ENCODE results near the gene APBB3. TPM values are rescaled to one million over a fixed set of nuclear protein-coding genes. Genes with fewer than 3 reads are reported as not detected.

Gene APBB3
- total RNA-seq, 2 donors from 2014 or later = 7.4 to 8.3 TPM

DNA sequence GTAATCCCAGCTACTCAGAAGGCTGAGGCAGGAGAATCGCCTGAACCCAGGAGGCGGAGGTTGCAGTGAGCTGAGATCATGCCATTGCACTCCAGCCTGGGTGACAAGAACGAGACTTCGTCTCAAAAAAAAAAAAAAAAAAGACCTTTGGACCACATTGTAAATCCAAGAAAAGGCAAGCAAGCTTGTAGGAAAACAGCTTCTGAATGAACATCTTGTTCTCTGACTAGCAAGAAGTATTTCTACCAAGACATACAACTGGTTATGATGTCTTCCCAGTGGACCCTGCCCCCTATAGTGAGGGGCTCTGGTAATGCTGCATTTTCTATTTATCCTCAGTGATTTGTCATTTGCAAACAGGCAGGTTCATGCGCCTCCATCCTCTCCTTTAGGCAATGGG is 21.4 kb downstream of the APBB3 start:
- Histone ChIP-seq H3K4me3 (no peak overlapping the region), H3K9me3 (no peaks in the 10 kb centered on the region), H3K27me3 (no peaks in the 10 kb centered on the region), H3K36me3 (peaks cover 64% of the 10 kb centered on the region), H3K27ac (no peak overlapping the region), H3K4me1 (peaks cover 0 to 15% of the 10 kb centered on the region in 2 donors)
- TF ChIP-seq CTCF (IDR thresholded peaks at IDR 0.05) = no peak
- DNase-seq (ENCODE audit: low spot score) = no peak

GRCh38 chr5:140540227-140540626 is 24.2 kb downstream of the APBB3 start:
- Histone ChIP-seq H3K4me1 (no peaks in the 10 kb centered on the region), H3K36me3 (peaks cover 78% of the 10 kb centered on the region), H3K27ac (no peak overlapping the region), H3K9me3 (no peaks in the 10 kb centered on the region), H3K4me3 (no peak overlapping the region), H3K27me3 (no peaks in the 10 kb centered on the region)
- no peak for TF ChIP-seq CTCF (IDR thresholded peaks at IDR 0.05)
- no peak for DNase-seq (ENCODE audit: low spot score)

- no peak for TF ChIP-seq CTCF (IDR thresholded peaks at IDR 0.05)
- DNase-seq (ENCODE audit: low spot score) = no peak
- peaks cover 50% of the 10 kb centered on the region for H3K36me3 ChIP-seq
Measured at GRCh38 chr5:140524003-140524402, 40.4 kb downstream of the APBB3 start.

GRCh38 chr5:140513124-140513523 is 51.3 kb downstream of the APBB3 start:
- H3K4me1 ChIP-seq = no peaks in the 10 kb centered on the region
- DNase-seq (ENCODE audit: low spot score) = no peak
- H3K27me3 ChIP-seq = no peaks in the 10 kb centered on the region
- H3K36me3 ChIP-seq = peaks cover 62% of the 10 kb centered on the region
- TF ChIP-seq CTCF (IDR thresholded peaks at IDR 0.05) = no peak
- no peak overlapping the region for H3K27ac ChIP-seq
- no peaks in the 10 kb centered on the region for H3K9me3 ChIP-seq
- H3K4me3 ChIP-seq = no peak overlapping the region

More at GRCh38 chr5:140524003-140524402, 40.4 kb downstream of the APBB3 start:
- Histone ChIP-seq H3K4me1 (no peaks in the 10 kb centered on the region), H3K27me3 (no peaks in the 10 kb centered on the region), H3K9me3 (no peaks in the 10 kb centered on the region), H3K27ac (no peak overlapping the region), H3K4me3 (no peak overlapping the region)

- no peaks in the 10 kb centered on the region for H3K4me1 ChIP-seq
- H3K27ac ChIP-seq = no peak overlapping the region
- no peaks in the 10 kb centered on the region for H3K27me3 ChIP-seq
- no peak for TF ChIP-seq CTCF (IDR thresholded peaks at IDR 0.05)
- DNase-seq (ENCODE audit: low spot score) = no peak
- peaks cover 85% of the 10 kb centered on the region for H3K36me3 ChIP-seq
- no peaks in the 10 kb centered on the region for H3K9me3 ChIP-seq
- H3K4me3 ChIP-seq = no peak overlapping the region
Measured at GRCh38 chr5:140509898-140510297, 54.5 kb downstream of the APBB3 start.

Small RNA genes within 50 kb of the gene (microRNA-seq; reads per million reads assigned to microRNA genes)
- 0 reads per million in 2 donors for gene MIR6831 (ENCODE audit: borderline number of aligned reads in 2 of 2, borderline replicate concordance in 1 of 2)

Other genes with a start within 250 kb of the APBB3 start
- 10 to 100 TPM; 32.2 to 60.7 TPM for gene HBEGF, start 218.0 kb downstream of the APBB3 start, total RNA-seq
- not detected for gene SLC4A9, start 204.4 kb downstream of the APBB3 start, total RNA-seq
- 10 to 100 TPM; 50.4 to 58.6 TPM for gene ANKHD1, start 162.8 kb downstream of the APBB3 start, total RNA-seq
- 10 to 100 TPM; 12.8 to 16.8 TPM for gene EIF4EBP3, start 16.9 kb downstream of the APBB3 start, total RNA-seq
- 10 to 100 TPM; 24.6 to 27.9 TPM for gene SRA1, start 7.1 kb downstream of the APBB3 start, total RNA-seq
- 10 to 100 TPM; 47.4 to 63.9 TPM for gene SLC35A4, start 230 bp upstream of the APBB3 start, total RNA-seq
- 10 to 100 TPM; 25.0 to 74.1 TPM for gene CD14, start 68.6 kb upstream of the APBB3 start, total RNA-seq
- 10 to 100 TPM; 10.6 to 26.0 TPM for gene TMCO6, start 74.9 kb upstream of the APBB3 start, total RNA-seq
- 10 to 100 TPM; 79.1 to 81.5 TPM for gene NDUFA2, start 83.0 kb upstream of the APBB3 start, total RNA-seq
- gene IK, start 83.2 kb upstream of the APBB3 start, total RNA-seq = 100 to 1,000 TPM in 1 of 2 donors, 10 to 100 TPM in 1; 75.1 to 106 TPM
- gene WDR55, start 100.3 kb upstream of the APBB3 start, total RNA-seq = 10 to 100 TPM in 1 of 2 donors, 1 to 10 TPM in 1; 8.3 to 12.4 TPM
- gene DND1, start 109.0 kb upstream of the APBB3 start, total RNA-seq = under 1 TPM in 1 of 2 donors, not detected in 1; 0.51 TPM
- 10 to 100 TPM; 33.9 to 45.6 TPM for gene HARS1, start 126.8 kb upstream of the APBB3 start, total RNA-seq
- 10 to 100 TPM; 14.5 to 16.2 TPM for gene HARS2, start 126.9 kb upstream of the APBB3 start, total RNA-seq
- gene ZMAT2, start 135.8 kb upstream of the APBB3 start, total RNA-seq = 10 to 100 TPM; 21.2 to 33.7 TPM
- not detected for gene PCDHA1, start 221.5 kb upstream of the APBB3 start, total RNA-seq
- under 1 TPM; 0.07 to 0.20 TPM for gene PCDHA2, start 230.3 kb upstream of the APBB3 start, total RNA-seq
- under 1 TPM; 0.43 to 0.48 TPM for gene PCDHA3, start 236.5 kb upstream of the APBB3 start, total RNA-seq
- under 1 TPM; 0.43 to 0.63 TPM for gene PCDHA4, start 242.5 kb upstream of the APBB3 start, total RNA-seq